HG03064 (cell line): ENCODE results near the gene HIRA.

Experiments used
- ATAC-seq: cut with Tn5 transposase; IDR thresholded peaks from one replicate; pipeline ENCODE4 v1.9.1; 2021; ENCODE audit warnings: low read depth; ENCODE audit not compliant: unreplicated experiment

Gene HIRA

DNA sequence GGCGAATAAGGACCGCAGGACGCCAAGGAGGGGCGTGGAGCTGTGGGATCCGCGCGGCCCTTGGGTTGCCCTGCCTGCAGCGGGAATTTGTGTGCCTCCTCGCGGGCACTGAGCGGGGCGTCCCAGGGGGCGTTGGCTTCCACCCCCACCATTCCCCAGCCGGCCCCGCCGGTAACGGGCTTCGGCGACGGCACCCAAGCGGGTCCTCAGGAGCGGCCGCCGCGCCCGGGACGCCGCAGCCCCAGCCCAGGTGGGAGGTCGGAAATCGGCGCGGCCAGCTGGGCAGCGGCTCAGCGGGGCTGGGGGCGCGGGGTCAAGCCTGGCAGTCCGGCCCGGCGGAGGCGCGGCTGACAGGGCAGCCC lies 140.3 kb downstream of the HIRA start:
- no peak for ATAC-seq

- no peak for ATAC-seq
These were observed 140.9 kb downstream of the HIRA start for GRCh38 chr22:19290400-19291217.

DNA sequence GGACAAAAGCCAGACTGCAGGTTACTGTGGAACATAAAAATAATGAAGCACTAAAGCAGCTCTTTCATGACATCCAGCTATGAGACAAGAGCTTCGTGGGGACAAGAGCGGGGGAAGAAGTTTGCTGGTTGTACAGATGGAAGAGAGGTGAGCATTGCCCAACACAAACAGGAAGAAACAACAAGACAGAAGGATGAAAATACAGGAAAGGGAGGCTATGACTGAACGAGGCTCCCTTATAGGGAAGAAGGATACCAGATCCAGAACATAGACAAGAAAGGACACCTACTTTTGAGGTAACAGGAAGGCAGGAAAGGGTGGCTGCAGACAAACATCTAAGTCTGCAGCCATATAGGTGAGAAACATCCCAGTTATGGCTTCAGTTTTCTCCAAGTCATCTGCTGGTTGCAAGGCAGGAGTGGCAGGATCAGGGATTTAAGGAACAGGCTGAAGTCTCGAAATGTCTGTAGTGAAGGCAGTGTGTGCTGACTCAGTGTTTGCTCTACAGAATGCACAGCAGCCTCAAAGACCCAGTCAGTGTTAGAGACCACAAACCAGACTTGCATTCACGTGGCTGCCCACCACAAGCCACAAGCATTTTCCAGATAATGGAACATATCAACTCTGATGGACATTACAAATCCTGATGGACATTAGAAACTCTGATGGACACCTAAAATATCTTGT lies 141.9 kb downstream of the HIRA start:
- ATAC-seq = no peak

DNA sequence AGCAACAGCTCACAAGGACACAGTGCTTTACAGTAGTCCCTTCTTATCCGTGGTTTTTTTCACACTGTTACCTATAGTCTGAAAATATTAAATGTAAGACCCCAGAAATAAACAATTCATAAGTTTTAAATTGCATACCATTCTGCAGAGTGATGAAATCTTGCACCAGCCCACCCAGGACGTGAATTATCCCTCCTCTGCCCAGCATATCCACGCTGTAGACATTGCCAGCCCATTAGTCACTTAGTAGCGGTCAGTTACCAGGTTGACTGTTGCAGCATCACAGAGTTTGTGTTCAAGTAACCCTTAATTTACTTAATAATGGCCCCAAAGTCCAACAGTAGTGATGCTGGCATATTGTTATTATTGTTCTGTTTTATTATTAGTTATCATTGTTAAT lies 143.6 kb downstream of the HIRA start:
- no peak for ATAC-seq

DNA sequence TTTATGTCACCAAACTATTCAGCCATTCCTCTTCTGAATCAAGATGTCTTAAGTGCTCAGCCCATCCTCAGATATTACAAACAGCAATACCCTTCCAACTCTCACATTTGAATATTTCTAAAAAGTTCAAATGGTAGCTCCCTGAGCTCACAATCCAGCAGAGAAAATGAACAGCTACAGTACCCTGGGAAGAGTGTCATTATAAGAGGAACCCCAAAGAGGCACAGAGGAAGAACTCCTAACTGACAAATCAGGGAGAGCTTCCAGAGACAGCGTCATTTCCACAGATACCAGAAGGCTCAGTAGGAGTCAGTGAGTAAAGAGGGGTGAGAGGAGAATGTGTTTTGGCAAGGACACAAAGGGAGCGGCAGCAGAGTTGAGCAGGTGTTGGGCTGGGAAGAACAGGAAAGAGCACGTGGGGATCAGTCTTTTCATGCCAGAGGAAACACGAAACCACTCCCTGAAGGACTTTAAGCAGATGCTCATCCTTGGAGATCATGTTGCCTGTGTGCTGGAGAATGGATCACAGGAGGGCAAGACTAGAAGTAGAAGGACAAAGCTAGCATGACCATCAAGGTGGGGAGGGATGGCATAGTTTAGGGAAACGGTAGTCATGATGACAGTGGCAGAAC lies 144.3 kb downstream of the HIRA start:
- ATAC-seq = no peak

GRCh38 chr22:19285831-19286230 lies 145.7 kb downstream of the HIRA start:
- ATAC-seq = no peak
